ENCODE data around the gene CCDC27. TPM values are rescaled to one million over a fixed set of nuclear protein-coding genes. Genes with fewer than 3 reads are reported as not detected.

Gene CCDC27
- total and polyA plus RNA-seq, 4 donors = not detected

- H3K4me3 ChIP-seq (ENCODE audit: low read depth in 1 of 3, low read length in 3 of 3) = no peak overlapping the region
- WGBS = 76% methylated on average over 19 of the region's 19 CpGs
- H3K27me3 ChIP-seq (ENCODE audit: control insufficient read depth in 4 of 4, insufficient read depth in 4 of 4, low read length in 3 of 4) = no peaks in the 10 kb centered on the region
- H3K36me3 ChIP-seq (ENCODE audit: control insufficient read depth in 4 of 4, insufficient read depth in 3 of 4, low read depth in 1 of 4, low read length in 3 of 4) = no peaks in the 10 kb centered on the region
- TF ChIP-seq MAX (IDR thresholded peaks at IDR 0.05) (no peak), SP1 (IDR thresholded peaks at IDR 0.05) (no peak), EGR1 (IDR thresholded peaks at IDR 0.05; ENCODE audit: low read depth in 2 of 2) (no peak)
- H3K9ac ChIP-seq (ENCODE audit: low read depth in 1 of 2, low read length in 2 of 2) = no peak overlapping the region
- no peaks in the 10 kb centered on the region for H3K9me3 ChIP-seq (ENCODE audit: control insufficient read depth in 4 of 4, low read length in 3 of 4)
- no peak overlapping the region for H3K27ac ChIP-seq (ENCODE audit: low read depth in 1 of 2, low read length in 2 of 2)
- H3K4me1 ChIP-seq (ENCODE audit: control insufficient read depth in 4 of 4, insufficient read depth in 4 of 4, low read length in 3 of 4) = no peaks in the 10 kb centered on the region
- no peak for DNase-seq (ENCODE audit: low spot score)
These were observed 39.4 kb upstream of the CCDC27 start for GRCh38 chr1:3712573-3713535.

- no peaks in the 10 kb centered on the region for H3K9me3 ChIP-seq (ENCODE audit: control insufficient read depth in 4 of 4, low read length in 3 of 4)
These were observed 38.4 kb upstream of the CCDC27 start for GRCh38 chr1:3713840-3714239.

More at GRCh38 chr1:3713840-3714239, 38.4 kb upstream of the CCDC27 start:
- no peak overlapping the region for H3K27ac ChIP-seq (ENCODE audit: low read depth in 1 of 2, low read length in 2 of 2)
- H3K9ac ChIP-seq (ENCODE audit: low read depth in 1 of 2, low read length in 2 of 2) = no peak overlapping the region
- 95% methylated on average over 7 of the region's 7 CpGs for WGBS
- H3K36me3 ChIP-seq (ENCODE audit: control insufficient read depth in 4 of 4, insufficient read depth in 3 of 4, low read depth in 1 of 4, low read length in 3 of 4) = no peaks in the 10 kb centered on the region
- DNase-seq (ENCODE audit: low spot score) = no peak
- H3K4me1 ChIP-seq (ENCODE audit: control insufficient read depth in 4 of 4, insufficient read depth in 4 of 4, low read length in 3 of 4) = no peaks in the 10 kb centered on the region
- H3K4me3 ChIP-seq (ENCODE audit: low read depth in 1 of 3, low read length in 3 of 3) = no peak overlapping the region
- H3K27me3 ChIP-seq (ENCODE audit: control insufficient read depth in 4 of 4, insufficient read depth in 4 of 4, low read length in 3 of 4) = no peaks in the 10 kb centered on the region
- no peak for TF ChIP-seq YY1 (IDR thresholded peaks at IDR 0.05)
- no peak for TF ChIP-seq SP1 (IDR thresholded peaks at IDR 0.05)
- no peak for TF ChIP-seq TAF1 (conservative IDR thresholded peaks at IDR 0.05)
- TF ChIP-seq ZBTB33 (IDR thresholded peaks at IDR 0.05) = no peak
- TF ChIP-seq GABPA (IDR thresholded peaks at IDR 0.05 in 1 of 2, conservative IDR thresholded peaks at IDR 0.05 in 1 of 2) = no peak
- TF ChIP-seq FOXA2 (IDR thresholded peaks at IDR 0.05) = no peak
- no peak for TF ChIP-seq HNF4G (IDR thresholded peaks at IDR 0.05)
- no peak for TF ChIP-seq JUND (IDR thresholded peaks at IDR 0.05)
- TF ChIP-seq REST (IDR thresholded peaks at IDR 0.05) = no peak
- no peak for TF ChIP-seq MAX (IDR thresholded peaks at IDR 0.05)
- TF ChIP-seq FOXA1 (IDR thresholded peaks at IDR 0.05) = no peak
- no peak for TF ChIP-seq NR2F2 (IDR thresholded peaks at IDR 0.05)
- TF ChIP-seq RAD21 (IDR thresholded peaks at IDR 0.05) = no peak
- no peak for TF ChIP-seq CTCF (IDR thresholded peaks at IDR 0.05; ENCODE audit: low read depth, low read length, missing input control)
- TF ChIP-seq ATF3 (IDR thresholded peaks at IDR 0.05) = no peak
- no peak for TF ChIP-seq EGR1 (IDR thresholded peaks at IDR 0.05; ENCODE audit: low read depth in 2 of 2)
- TF ChIP-seq RXRA (IDR thresholded peaks at IDR 0.05) = no peak
- no peak for TF ChIP-seq HNF4A (conservative IDR thresholded peaks at IDR 0.05)

All from liver (tissue), 9 donors.